ENCODE results near the gene TSNAXIP1.

The TSNAXIP1 gene

GRCh38 chr16:67781565-67781921, 25.1 kb upstream of the TSNAXIP1 start:
- DNase-seq (ENCODE audit: insufficient read length, low spot score) (peak; percentile 41), FAIRE-seq (peak; percentile 91)
- TF ChIP-seq SPI1 (IDR thresholded peaks at IDR 0.05; ENCODE audit: low read depth, low read length) (peak; percentile 56), PAX5 (IDR thresholded peaks at IDR 0.05; ENCODE audit: insufficient read depth, low read length, severe bottlenecking) (no peak)

- TF ChIP-seq PAX5 (IDR thresholded peaks at IDR 0.05; ENCODE audit: insufficient read depth, low read length, severe bottlenecking) = no peak
- no peak for TF ChIP-seq SPI1 (IDR thresholded peaks at IDR 0.05; ENCODE audit: low read depth, low read length)
- no peak for TF ChIP-seq TAF1 (IDR thresholded peaks at IDR 0.05; ENCODE audit: low read depth, low read length)
- no peak for TF ChIP-seq POLR2A (IDR thresholded peaks at IDR 0.05; ENCODE audit: low read depth, low read length)
- no peak for TF ChIP-seq POLR2AphosphoS5 (IDR thresholded peaks at IDR 0.05; ENCODE audit: low read depth, low read length)
- TF ChIP-seq POU2F2 (IDR thresholded peaks at IDR 0.05; ENCODE audit: low read depth, low read length) = no peak
- DNase-seq (ENCODE audit: insufficient read length, low spot score) (no peak), FAIRE-seq (no peak)
Observed at GRCh38 chr16:67782567-67783352, 23.9 kb upstream of the TSNAXIP1 start.

DNA sequence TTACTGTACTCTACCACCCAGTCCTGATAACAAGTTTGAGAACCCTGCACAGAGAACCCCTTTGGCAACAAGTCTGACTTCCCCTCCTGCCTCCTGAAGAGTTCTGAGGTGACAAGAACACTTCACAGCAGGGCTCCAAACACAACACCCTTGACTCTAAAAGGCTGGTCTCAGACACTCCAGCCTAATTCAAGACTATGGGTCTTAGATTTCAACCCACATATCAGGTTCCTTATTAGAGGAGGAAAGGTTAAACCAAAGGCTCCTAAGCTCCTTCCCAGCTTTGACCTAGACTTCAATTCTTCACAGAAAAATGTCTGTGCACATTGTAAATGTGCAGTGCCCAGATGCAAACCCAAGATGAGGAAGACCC, 23.4 kb upstream of the TSNAXIP1 start:
- FAIRE-seq (no peak), DNase-seq (ENCODE audit: insufficient read length, low spot score) (no peak)
- TF ChIP-seq PAX5 (IDR thresholded peaks at IDR 0.05; ENCODE audit: insufficient read depth, low read length, severe bottlenecking) = no peak
- no peak for TF ChIP-seq TAF1 (IDR thresholded peaks at IDR 0.05; ENCODE audit: low read depth, low read length)
- TF ChIP-seq POLR2AphosphoS5 (IDR thresholded peaks at IDR 0.05; ENCODE audit: low read depth, low read length) = no peak
- TF ChIP-seq POLR2A (IDR thresholded peaks at IDR 0.05; ENCODE audit: low read depth, low read length) = no peak
- no peak for TF ChIP-seq SPI1 (IDR thresholded peaks at IDR 0.05; ENCODE audit: low read depth, low read length)

DNA sequence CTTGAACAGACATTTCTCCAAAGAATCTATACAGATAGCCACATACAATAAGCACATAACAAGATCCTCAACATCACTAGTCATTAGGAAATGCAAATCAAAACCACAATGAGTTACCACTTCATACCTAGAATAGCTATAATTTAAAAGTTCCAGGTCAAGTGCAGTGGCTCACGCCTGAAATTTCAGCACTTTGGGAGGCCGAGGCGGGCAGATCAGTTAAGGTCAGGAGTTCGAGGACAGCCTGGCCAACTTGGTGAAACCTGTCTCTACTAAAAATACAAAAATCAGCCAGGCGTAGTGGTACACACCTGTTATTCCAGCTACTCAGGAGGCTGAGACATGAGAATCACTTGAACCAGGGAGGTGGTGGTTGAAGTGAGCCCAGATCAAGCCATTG, 20.2 kb upstream of the TSNAXIP1 start:
- TF ChIP-seq POU2F2 (IDR thresholded peaks at IDR 0.05; ENCODE audit: low read depth, low read length) (0 out of 2 replicates have a peak, but pooled peaks have one; percentile 55), POLR2A (IDR thresholded peaks at IDR 0.05; ENCODE audit: low read depth, low read length) (no peak)
- no peak for DNase-seq (ENCODE audit: insufficient read length, low spot score)
- FAIRE-seq = no peak

DNA sequence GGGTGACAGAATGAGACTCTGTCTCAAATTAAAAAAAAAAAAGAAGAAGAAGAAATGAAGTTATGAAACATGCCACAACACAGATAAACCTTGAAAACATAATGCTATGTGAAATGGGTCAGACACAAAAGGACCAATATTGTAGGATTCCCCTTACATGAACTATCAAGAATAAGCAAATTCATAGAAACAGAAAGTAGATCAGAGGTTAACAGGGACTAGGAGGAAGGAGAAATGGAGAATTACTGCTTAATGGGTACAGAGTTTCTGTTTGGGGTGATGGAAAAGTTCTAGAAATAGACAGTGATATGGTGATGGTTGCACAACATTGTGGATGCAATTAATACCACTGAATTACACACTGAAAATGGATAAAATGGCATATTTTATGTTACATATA, 16.6 kb upstream of the TSNAXIP1 start:
- DNase-seq (ENCODE audit: insufficient read length, low spot score) (no peak), FAIRE-seq (no peak)
- no peak for TF ChIP-seq PAX5 (IDR thresholded peaks at IDR 0.05; ENCODE audit: insufficient read depth, low read length, severe bottlenecking)
- TF ChIP-seq TAF1 (IDR thresholded peaks at IDR 0.05; ENCODE audit: low read depth, low read length) = no peak
- no peak for TF ChIP-seq SPI1 (IDR thresholded peaks at IDR 0.05; ENCODE audit: low read depth, low read length)
- no peak for TF ChIP-seq POLR2A (IDR thresholded peaks at IDR 0.05; ENCODE audit: low read depth, low read length)
- no peak for TF ChIP-seq POLR2AphosphoS5 (IDR thresholded peaks at IDR 0.05; ENCODE audit: low read depth, low read length)
- TF ChIP-seq POU2F2 (IDR thresholded peaks at IDR 0.05; ENCODE audit: low read depth, low read length) = no peak

GRCh38 chr16:67796099-67796718, 10.5 kb upstream of the TSNAXIP1 start:
- FAIRE-seq (no peak), DNase-seq (ENCODE audit: insufficient read length, low spot score) (no peak)
- TF ChIP-seq SPI1 (IDR thresholded peaks at IDR 0.05; ENCODE audit: low read depth, low read length) (no peak), PAX5 (IDR thresholded peaks at IDR 0.05; ENCODE audit: insufficient read depth, low read length, severe bottlenecking) (no peak), POLR2A (IDR thresholded peaks at IDR 0.05; ENCODE audit: low read depth, low read length) (no peak), POU2F2 (IDR thresholded peaks at IDR 0.05; ENCODE audit: low read depth, low read length) (no peak), POLR2AphosphoS5 (IDR thresholded peaks at IDR 0.05; ENCODE audit: low read depth, low read length) (no peak), TAF1 (IDR thresholded peaks at IDR 0.05; ENCODE audit: low read depth, low read length) (no peak)

- no peak for TF ChIP-seq PAX5 (IDR thresholded peaks at IDR 0.05; ENCODE audit: insufficient read depth, low read length, severe bottlenecking)
- no peak for TF ChIP-seq POLR2A (IDR thresholded peaks at IDR 0.05; ENCODE audit: low read depth, low read length)
- DNase-seq (ENCODE audit: insufficient read length, low spot score) (no peak), FAIRE-seq (no peak)
Observed at GRCh38 chr16:67800338-67800926, 6.3 kb upstream of the TSNAXIP1 start.

- TF ChIP-seq POLR2AphosphoS5 (IDR thresholded peaks at IDR 0.05; ENCODE audit: low read depth, low read length) (no peak), POU2F2 (IDR thresholded peaks at IDR 0.05; ENCODE audit: low read depth, low read length) (no peak), POLR2A (IDR thresholded peaks at IDR 0.05; ENCODE audit: low read depth, low read length) (no peak), TAF1 (IDR thresholded peaks at IDR 0.05; ENCODE audit: low read depth, low read length) (no peak), PAX5 (IDR thresholded peaks at IDR 0.05; ENCODE audit: insufficient read depth, low read length, severe bottlenecking) (no peak), SPI1 (IDR thresholded peaks at IDR 0.05; ENCODE audit: low read depth, low read length) (no peak)
- no peak for DNase-seq (ENCODE audit: insufficient read length, low spot score)
- no peak for FAIRE-seq
Observed at GRCh38 chr16:67801241-67801640, 5.4 kb upstream of the TSNAXIP1 start.

GRCh38 chr16:67801883-67802282, 4.8 kb upstream of the TSNAXIP1 start:
- TF ChIP-seq POU2F2 (IDR thresholded peaks at IDR 0.05; ENCODE audit: low read depth, low read length) (no peak), PAX5 (IDR thresholded peaks at IDR 0.05; ENCODE audit: insufficient read depth, low read length, severe bottlenecking) (peak; percentile 82), POLR2A (IDR thresholded peaks at IDR 0.05; ENCODE audit: low read depth, low read length) (no peak), TAF1 (IDR thresholded peaks at IDR 0.05; ENCODE audit: low read depth, low read length) (no peak), POLR2AphosphoS5 (IDR thresholded peaks at IDR 0.05; ENCODE audit: low read depth, low read length) (no peak), SPI1 (IDR thresholded peaks at IDR 0.05; ENCODE audit: low read depth, low read length) (peak; percentile 89)
- DNase-seq (ENCODE audit: insufficient read length, low spot score) (no peak), FAIRE-seq (peak; percentile 74)

DNA sequence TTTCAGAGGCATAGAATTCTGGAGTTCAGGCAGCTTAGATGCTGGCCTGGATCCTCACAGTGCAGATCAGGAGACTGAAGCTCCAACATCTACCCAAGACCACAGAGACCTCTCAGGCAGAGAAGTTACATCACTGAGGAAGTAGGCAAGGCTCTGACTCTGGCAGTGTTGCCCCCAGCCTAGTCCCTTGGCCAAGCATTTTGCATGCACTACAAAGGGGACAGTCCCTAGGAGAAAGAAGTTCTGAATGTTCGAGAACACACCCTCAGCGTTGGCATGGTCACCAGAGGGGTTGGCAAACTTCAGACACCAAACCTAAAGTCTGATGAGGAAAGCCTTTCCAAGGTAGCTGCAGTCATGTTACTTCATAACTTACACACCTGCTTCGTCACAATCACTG, 2.8 kb upstream of the TSNAXIP1 start:
- DNase-seq (ENCODE audit: insufficient read length, low spot score) (no peak), FAIRE-seq (peak; percentile 54)
- TF ChIP-seq POU2F2 (IDR thresholded peaks at IDR 0.05; ENCODE audit: low read depth, low read length) = peak; percentile 75
- peak; percentile 47 for TF ChIP-seq SPI1 (IDR thresholded peaks at IDR 0.05; ENCODE audit: low read depth, low read length)
- no peak for TF ChIP-seq TAF1 (IDR thresholded peaks at IDR 0.05; ENCODE audit: low read depth, low read length)

All from GM12891 (cell line).